PC-3 (cell line): ENCODE results near the gene UBE2L3. TPM values are rescaled to one million over a fixed set of nuclear protein-coding genes. Genes with fewer than 3 reads are reported as not detected.

ENCODE experiments used
- ATAC-seq: fragments of 200-7000 bp; cut with Tn5 transposase; 2 replicates; pipeline ENCODE4 v1.9.1; 2020; ENCODE audit warnings: mild to moderate bottlenecking, moderate library complexity
- BruUV-seq: library from RNA; stranded (reverse); fragments of 400-500 nt; replicated peaks from 2 replicates; lab custom pipeline; 2021; lab: Mats Ljungman, UMichigan
- CTCF ChIA-PET: fragments of 300-600 bp; sonication (Branson Sonifier 250); formaldehyde crosslinking; loops from one replicate; lab custom pipeline; 2022; ENCODE audit warnings: antibody characterized with exemption; lab: Charles Lee
- POLR2A ChIA-PET: fragments of 300-600 bp; sonication (Branson Sonifier 250); formaldehyde crosslinking; loops from one replicate; lab custom pipeline; 2022; ENCODE audit warnings: antibody characterized with exemption; ENCODE audit not compliant: unreplicated experiment; lab: Charles Lee
- DNase-seq: peaks from one replicate; pipeline ENCODE4 v3.0.0-alpha.2; 2015
- H2AFZ ChIP-seq: fragments of 300-600 bp; sonication (generic); 2 replicates; pipeline ENCODE4 v1.6.0; 2016; ENCODE audit warnings: antibody characterized with exemption, low read length
- H3F3A ChIP-seq: fragments of 300-600 bp; sonication (generic); one replicate; pipeline ENCODE4 v1.6.0; 2017; ENCODE audit warnings: antibody characterized with exemption, low read length, control low read depth, mild to moderate bottlenecking; ENCODE audit not compliant: unreplicated experiment
- H3K27ac ChIP-seq: fragments of 300-600 bp; sonication (generic); 2 replicates; pipeline ENCODE4 v1.5.1; 2016; ENCODE audit warnings: mild to moderate bottlenecking, low read length
- H3K27me3 ChIP-seq: fragments of 300-600 bp; sonication (generic); 2 replicates; pipeline ENCODE4 v1.6.1; 2016; ENCODE audit warnings: low read length, mixed read lengths
- H3K36me3 ChIP-seq: fragments of 300-600 bp; sonication (generic); 2 replicates; pipeline ENCODE4 v1.6.1; 2016; ENCODE audit warnings: low read depth, mixed run types, low read length, mixed read lengths
- H3K4me1 ChIP-seq: fragments of 300-600 bp; sonication (generic); 2 replicates; pipeline ENCODE4 v1.5.1; 2016; ENCODE audit warnings: low read length; ENCODE audit not compliant: insufficient read depth
- H3K4me2 ChIP-seq: fragments of 300-600 bp; sonication (generic); 2 replicates; pipeline ENCODE4 v1.6.0; 2016; ENCODE audit warnings: low read length
- H3K4me3 ChIP-seq: fragments of 300-600 bp; sonication (generic); 2 replicates; pipeline ENCODE4 v1.5.1; 2016; ENCODE audit warnings: mild to moderate bottlenecking, low read length, mixed read lengths
- H3K79me2 ChIP-seq: fragments of 300-600 bp; sonication (generic); 2 replicates; pipeline ENCODE4 v1.6.1; 2017; ENCODE audit warnings: low read length, mixed read lengths
- H3K9ac ChIP-seq: fragments of 300-600 bp; sonication (generic); 2 replicates; pipeline ENCODE4 v1.6.0; 2016; ENCODE audit warnings: mild to moderate bottlenecking, low read length
- H3K9me2 ChIP-seq: fragments of 300-600 bp; sonication (generic); replicated peaks from 2 replicates; pipeline ENCODE4 v1.6.1; 2016; ENCODE audit warnings: mixed run types, low read length, mixed read lengths
- H3K9me3 ChIP-seq: fragments of 300-600 bp; sonication (generic); 2 replicates; pipeline ENCODE4 v1.6.1; 2016; ENCODE audit warnings: low read length, mixed read lengths
- H4K20me1 ChIP-seq: fragments of 300-600 bp; sonication (generic); 2 replicates; pipeline ENCODE4 v1.6.1; 2016; ENCODE audit warnings: low read length, mixed read lengths
- CTCF ChIP-seq: fragments of 300-600 bp; sonication (generic); conservative IDR thresholded peaks from 2 replicates; pipeline ENCODE4 v1.5.1; 2017; ENCODE audit warnings: antibody characterized with exemption, low read depth, mild to moderate bottlenecking, low read length
- EZH2 ChIP-seq: fragments of 300-600 bp; sonication (generic); IDR thresholded peaks from one replicate; pipeline ENCODE4 v1.6.1; 2017; ENCODE audit warnings: antibody characterized with exemption, mild to moderate bottlenecking, low read length; ENCODE audit not compliant: unreplicated experiment
- EZH2phosphoT487 ChIP-seq: fragments of 300-600 bp; sonication (generic); IDR thresholded peaks from 2 replicates; pipeline ENCODE4 v1.6.1; 2018; ENCODE audit warnings: mild to moderate bottlenecking, antibody characterized with exemption, low read length, borderline replicate concordance
- intact Hi-C: fragments of 100-400 bp; cut with micrococcal nuclease; formaldehyde crosslinking; loops from 2 replicates; pipeline ENCODE4 v1.9.0; 2023
- total RNA-seq: library from RNA; depleted of rRNA; stranded (reverse); fragments of >200 nt; gene quantifications from 2 replicates; pipeline ENCODE4 v1.2.3, GENCODE V29; 2014

The UBE2L3 gene
- total RNA-seq, 1 experiment from 2014 or later, result 72.0 TPM

- ATAC-seq (no peak), DNase-seq (no peak)
- Histone ChIP-seq H3K79me2 (peaks cover 19% of the 10 kb centered on the region), H3F3A (no peaks in the 10 kb centered on the region), H3K36me3 (no peaks in the 10 kb centered on the region), H3K4me2 (no peak overlapping the region), H4K20me1 (peaks cover 6% of the 10 kb centered on the region; the same call in 1 of the 2 replicates), H3K4me3 (no peak overlapping the region), H3K9me2 (no peaks in the 10 kb centered on the region), H3K27ac (no peak overlapping the region), H3K9ac (no peak overlapping the region), H2AFZ (no peak overlapping the region), H3K9me3 (no peaks in the 10 kb centered on the region), H3K4me1 (peaks cover 15% of the 10 kb centered on the region), H3K27me3 (no peaks in the 10 kb centered on the region)
- intact Hi-C loops, result no loop called here
- TF ChIP-seq EZH2 (no peak), EZH2phosphoT487 (no peak), CTCF (no peak)
- POLR2A ChIA-PET, result no interaction called here
- no TSS peak for BruUV-seq
- CTCF ChIA-PET, result no interaction called here
Measured at GRCh38 chr22:21639359-21639758, 71.8 kb downstream of the UBE2L3 start.

GRCh38 chr22:21640810-21641209, 73.3 kb downstream of the UBE2L3 start:
- no TSS peak for BruUV-seq
- H3K4me2 ChIP-seq, result peak overlapping the region; percentile 100
- CTCF ChIA-PET, result interaction anchor here (2.1 kb wide), 1 partner anchor 11 kb away, joined by 15 read pairs; the partner anchor contains the start of gene YDJC
- intact Hi-C loops, result no loop called here
- no peaks in the 10 kb centered on the region for H3K9me2 ChIP-seq
- H3F3A ChIP-seq, result no peaks in the 10 kb centered on the region
- TF ChIP-seq EZH2 (no peak), CTCF (no peak), EZH2phosphoT487 (no peak)
- no peak overlapping the region for H2AFZ ChIP-seq
- H3K79me2 ChIP-seq, result peaks cover 19% of the 10 kb centered on the region
- H3K4me3 ChIP-seq, result no peak overlapping the region; the same call in 1 of the 2 replicates
- peaks cover 15% of the 10 kb centered on the region for H3K4me1 ChIP-seq
- H3K9me3 ChIP-seq, result no peaks in the 10 kb centered on the region
- no peak for DNase-seq
- no peak for ATAC-seq
- H3K27me3 ChIP-seq, result no peaks in the 10 kb centered on the region
- H3K27ac ChIP-seq, result no peak overlapping the region
- no peak overlapping the region for H3K9ac ChIP-seq
- peaks cover 6% of the 10 kb centered on the region; the same call in 1 of the 2 replicates for H4K20me1 ChIP-seq
- no peaks in the 10 kb centered on the region for H3K36me3 ChIP-seq
- POLR2A ChIA-PET, result interaction anchor here (0.5 kb wide), 1 partner anchor 12 kb away, joined by 3 read pairs; no protein-coding TSS in a partner anchor

- Histone ChIP-seq H3K9ac (peak overlapping the region; percentile 97), H3K27ac (peak overlapping the region; percentile 67), H4K20me1 (peaks cover 6% of the 10 kb centered on the region; the same call in 1 of the 2 replicates), H3K9me3 (no peaks in the 10 kb centered on the region), H3K27me3 (no peaks in the 10 kb centered on the region), H3F3A (no peaks in the 10 kb centered on the region), H3K4me2 (peak overlapping the region; percentile 100), H3K79me2 (peaks cover 19% of the 10 kb centered on the region), H3K36me3 (no peaks in the 10 kb centered on the region), H2AFZ (peak overlapping the region; percentile 96), H3K4me1 (peaks cover 15% of the 10 kb centered on the region), H3K4me3 (peak overlapping the region; percentile 88), H3K9me2 (no peaks in the 10 kb centered on the region)
- ATAC-seq (peak; percentile 43), DNase-seq (peak; percentile 44)
- intact Hi-C loops, result no loop called here
- ChIA-PET CTCF (interaction anchor here (2.1 kb wide), 1 partner anchor 12 kb away, joined by 15 read pairs; the partner anchor contains the start of gene YDJC), POLR2A (interaction anchor here (0.5 to 1.0 kb wide), 4 partner anchors 12 to 44 kb away, joined by 3 to 7 read pairs (median 4); partner anchors contain the start of gene YDJC)
- BruUV-seq, result TSS peak; percentile 97
- TF ChIP-seq EZH2phosphoT487, result no peak
- TF ChIP-seq EZH2, result no peak
- TF ChIP-seq CTCF, result peak; percentile 54
Measured at GRCh38 chr22:21641417-21641788, 73.9 kb downstream of the UBE2L3 start.
